ENCODE results near the gene ANKRD17.
A peak's percentile ranks its signal among the peaks of the same experiment; 100 is the strongest.
"Not testable (repeated sequence)": the region's sequence is repeated elsewhere in the genome, so short reads cannot be mapped to it uniquely, and the experiment has no call there.

ANKRD17 gene

DNA sequence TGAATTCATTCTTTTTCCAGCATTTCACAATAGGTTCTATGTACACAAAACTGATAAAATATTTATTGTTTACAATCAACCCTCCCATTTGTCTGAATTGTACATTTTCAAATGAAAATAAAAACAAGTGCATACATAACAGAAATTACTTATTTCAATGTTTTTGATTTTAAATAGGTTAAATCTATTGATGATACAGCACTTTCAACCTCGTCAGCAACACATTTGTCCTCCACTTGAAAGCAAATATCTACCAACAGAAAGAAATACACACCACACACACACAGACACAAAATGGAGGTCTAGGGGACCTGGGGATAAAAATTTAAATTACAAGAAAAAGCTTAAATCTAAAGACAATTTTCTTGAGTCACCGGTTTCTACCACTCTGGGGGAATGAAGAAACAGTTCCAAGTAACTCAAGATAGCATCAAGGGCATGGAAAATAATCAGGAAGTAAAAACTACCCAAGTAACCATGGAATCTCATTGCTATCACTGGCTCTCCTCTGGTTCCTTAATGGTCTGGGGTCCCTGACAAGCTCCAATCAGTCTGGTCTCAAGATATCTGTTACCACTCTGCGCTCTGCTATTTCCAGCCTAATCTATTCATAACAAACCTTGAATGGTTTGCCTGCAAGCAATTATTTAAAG, 27.6 kb downstream of the ANKRD17 start:
- H3K36me3 ChIP-seq = peaks cover 14% of the 10 kb centered on the region
- H3K27me3 ChIP-seq = no peaks in the 10 kb centered on the region
- no peak overlapping the region for H3K27ac ChIP-seq
- TF ChIP-seq, protein P1, sequence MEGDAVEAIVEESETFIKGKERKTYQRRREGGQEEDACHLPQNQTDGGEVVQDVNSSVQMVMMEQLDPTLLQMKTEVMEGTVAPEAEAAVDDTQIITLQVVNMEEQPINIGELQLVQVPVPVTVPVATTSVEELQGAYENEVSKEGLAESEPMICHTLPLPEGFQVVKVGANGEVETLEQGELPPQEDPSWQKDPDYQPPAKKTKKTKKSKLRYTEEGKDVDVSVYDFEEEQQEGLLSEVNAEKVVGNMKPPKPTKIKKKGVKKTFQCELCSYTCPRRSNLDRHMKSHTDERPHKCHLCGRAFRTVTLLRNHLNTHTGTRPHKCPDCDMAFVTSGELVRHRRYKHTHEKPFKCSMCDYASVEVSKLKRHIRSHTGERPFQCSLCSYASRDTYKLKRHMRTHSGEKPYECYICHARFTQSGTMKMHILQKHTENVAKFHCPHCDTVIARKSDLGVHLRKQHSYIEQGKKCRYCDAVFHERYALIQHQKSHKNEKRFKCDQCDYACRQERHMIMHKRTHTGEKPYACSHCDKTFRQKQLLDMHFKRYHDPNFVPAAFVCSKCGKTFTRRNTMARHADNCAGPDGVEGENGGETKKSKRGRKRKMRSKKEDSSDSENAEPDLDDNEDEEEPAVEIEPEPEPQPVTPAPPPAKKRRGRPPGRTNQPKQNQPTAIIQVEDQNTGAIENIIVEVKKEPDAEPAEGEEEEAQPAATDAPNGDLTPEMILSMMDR (IDR thresholded peaks at IDR 0.05) = no peak
- H3K4me3 ChIP-seq (ENCODE audit: low read depth in 1 of 2, low read length in 1 of 2) = no peak overlapping the region
- H3K9me3 ChIP-seq = no peaks in the 10 kb centered on the region
- H3K4me1 ChIP-seq (ENCODE audit: control insufficient read depth in 1 of 2, insufficient read depth in 1 of 2, low read depth in 1 of 2, low read length in 1 of 2) = no peaks in the 10 kb centered on the region

DNA sequence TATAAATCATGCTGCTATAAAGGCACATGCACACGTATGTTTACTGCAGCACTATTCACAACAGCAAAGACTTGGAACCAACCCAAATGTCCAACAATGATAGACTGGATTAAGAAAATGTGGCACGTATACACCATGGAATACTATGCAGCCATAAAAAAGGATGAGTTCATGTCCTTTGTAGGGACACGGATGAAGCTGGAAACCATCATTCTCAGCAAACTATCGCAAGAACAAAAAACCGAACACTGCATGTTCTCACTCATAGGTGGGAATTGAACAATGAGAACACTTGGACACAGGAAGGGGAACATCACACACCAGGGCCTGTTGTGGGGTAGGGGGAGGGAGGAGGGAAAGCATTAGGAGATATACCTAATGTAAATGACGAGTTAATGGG, 29.8 kb downstream of the ANKRD17 start:
- H3K4me3 ChIP-seq (ENCODE audit: low read depth in 1 of 2, low read length in 1 of 2); H3K9me3 ChIP-seq; H3K27me3 ChIP-seq; H3K27ac ChIP-seq; H3K4me1 ChIP-seq (ENCODE audit: control insufficient read depth in 1 of 2, insufficient read depth in 1 of 2, low read depth in 1 of 2, low read length in 1 of 2); H3K36me3 ChIP-seq: not testable (repeated sequence)

DNA sequence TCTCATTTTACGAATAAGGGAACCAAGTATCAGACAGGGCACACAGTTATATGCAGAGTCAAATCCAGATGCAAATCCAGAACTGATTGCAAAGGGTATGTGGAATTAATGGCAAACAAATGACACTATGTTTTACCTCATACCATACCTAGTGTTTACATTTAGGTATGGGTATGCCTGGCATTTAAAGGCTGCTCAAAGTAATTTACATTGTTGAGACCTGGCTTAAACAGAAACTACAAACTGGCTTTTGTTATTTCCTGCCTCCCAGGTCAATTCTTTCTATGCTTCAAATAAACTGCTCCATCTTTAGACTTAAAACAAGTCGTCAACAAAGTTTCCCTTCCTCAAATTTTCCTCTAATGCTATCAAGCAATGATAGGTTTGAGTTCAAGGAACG, 33.7 kb downstream of the ANKRD17 start:
- Histone ChIP-seq H3K4me1 (ENCODE audit: control insufficient read depth in 1 of 2, insufficient read depth in 1 of 2, low read depth in 1 of 2, low read length in 1 of 2) (peaks cover 0 to 16% of the 10 kb centered on the region in 2 experiments), H3K36me3 (no peaks in the 10 kb centered on the region), H3K27ac (no peak overlapping the region), H3K27me3 (no peaks in the 10 kb centered on the region), H3K9me3 (no peaks in the 10 kb centered on the region), H3K4me3 (ENCODE audit: low read depth in 1 of 2, low read length in 1 of 2) (no peak overlapping the region)
- TF ChIP-seq, protein P1 (IDR thresholded peaks at IDR 0.05) = no peak

- no peaks in the 10 kb centered on the region for H3K9me3 ChIP-seq
- H3K4me1 ChIP-seq (ENCODE audit: control insufficient read depth in 1 of 2, insufficient read depth in 1 of 2, low read depth in 1 of 2, low read length in 1 of 2) = peaks cover 0 to 16% of the 10 kb centered on the region in 2 experiments
- TF ChIP-seq, protein P1 (IDR thresholded peaks at IDR 0.05) = no peak
- peak overlapping the region in 1 of 2 experiments; percentile 5 for H3K4me3 ChIP-seq (ENCODE audit: low read depth in 1 of 2, low read length in 1 of 2)
- H3K27ac ChIP-seq = peak overlapping the region; percentile 57
- H3K27me3 ChIP-seq = no peaks in the 10 kb centered on the region
- no peaks in the 10 kb centered on the region for H3K36me3 ChIP-seq
These were observed 35.3 kb downstream of the ANKRD17 start for GRCh38 chr4:73223258-73223650.

- peak overlapping the region; percentile 57 for H3K27ac ChIP-seq
- H3K36me3 ChIP-seq = no peaks in the 10 kb centered on the region
- no peaks in the 10 kb centered on the region for H3K27me3 ChIP-seq
- H3K4me3 ChIP-seq (ENCODE audit: low read depth in 1 of 2, low read length in 1 of 2) = peak overlapping the region in 1 of 2 experiments; percentile 5
- TF ChIP-seq, protein P1 (IDR thresholded peaks at IDR 0.05) = no peak
- H3K9me3 ChIP-seq = no peaks in the 10 kb centered on the region
- peaks cover 0 to 16% of the 10 kb centered on the region in 2 experiments for H3K4me1 ChIP-seq (ENCODE audit: control insufficient read depth in 1 of 2, insufficient read depth in 1 of 2, low read depth in 1 of 2, low read length in 1 of 2)
These were observed 35.9 kb downstream of the ANKRD17 start for GRCh38 chr4:73222466-73223257.

DNA sequence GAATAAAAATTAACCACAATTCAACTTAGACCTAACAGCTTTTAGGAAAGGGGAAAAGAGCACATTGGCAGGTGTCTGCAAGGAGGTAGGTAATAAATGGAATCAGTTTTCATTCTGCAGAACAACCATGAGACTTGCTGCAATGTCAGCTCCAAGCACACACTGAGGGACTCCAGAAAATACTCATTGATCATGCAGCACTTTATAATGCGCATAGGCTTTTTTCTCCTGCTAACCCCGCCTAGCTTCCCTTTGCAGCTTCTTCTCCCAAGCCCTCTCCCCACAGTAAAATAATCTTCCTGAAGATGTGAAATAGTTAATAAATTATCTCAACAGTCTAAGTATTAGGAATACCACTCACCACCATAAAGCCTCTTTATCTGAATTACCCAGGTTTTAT, 36.9 kb downstream of the ANKRD17 start:
- H3K4me1 ChIP-seq (ENCODE audit: control insufficient read depth in 1 of 2, insufficient read depth in 1 of 2, low read depth in 1 of 2, low read length in 1 of 2) = peaks cover 0 to 16% of the 10 kb centered on the region in 2 experiments
- no peaks in the 10 kb centered on the region for H3K9me3 ChIP-seq
- no peaks in the 10 kb centered on the region for H3K36me3 ChIP-seq
- H3K4me3 ChIP-seq (ENCODE audit: low read depth in 1 of 2, low read length in 1 of 2) = no peak overlapping the region
- no peaks in the 10 kb centered on the region for H3K27me3 ChIP-seq
- H3K27ac ChIP-seq = no peak overlapping the region
- TF ChIP-seq, protein P1 (IDR thresholded peaks at IDR 0.05) = no peak

Measured in neutrophil (primary cell).